Activated T-cell treated with anti-CD3 and anti-CD28 coated beads for 1 hour (primary cell): ENCODE measurements around the gene SERPIND1.
"Not testable (repeated sequence)": the region's sequence is repeated elsewhere in the genome, so short reads cannot be mapped to it uniquely, and the experiment has no call there.

Experiments
- DNase-seq: peaks from one replicate; pipeline ENCODE4 v3.0.0-alpha.2; 2020; ENCODE audit warnings: low read depth

The SERPIND1 gene

DNA sequence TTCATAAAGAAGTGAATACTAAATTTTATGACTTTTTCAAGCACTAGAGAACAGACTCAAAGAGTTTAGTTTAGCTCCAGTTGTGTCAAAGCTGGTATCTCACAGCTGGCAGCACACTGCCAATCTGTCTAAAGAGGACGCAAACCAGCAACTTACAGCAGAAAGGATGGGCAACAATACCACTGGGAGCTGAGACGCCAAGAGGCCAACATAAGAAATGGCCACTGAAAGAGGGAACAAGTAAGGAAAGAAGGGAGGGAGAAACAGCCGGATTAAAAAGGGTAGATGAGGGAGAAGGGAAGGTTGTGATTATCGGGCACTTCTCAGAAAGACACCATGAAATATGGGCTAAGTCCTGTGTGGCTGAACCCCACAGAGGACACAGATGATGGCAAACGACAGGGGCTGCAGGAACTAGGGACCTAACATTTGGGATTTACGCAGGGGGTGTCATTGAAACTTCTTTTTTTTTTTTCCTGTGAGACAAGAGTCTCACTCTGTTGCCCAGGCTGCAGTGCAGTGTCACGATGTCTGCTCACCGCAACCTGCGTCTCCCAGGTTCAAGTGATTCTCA, 41.7 kb downstream of the SERPIND1 start:
- no peak for DNase-seq

DNA sequence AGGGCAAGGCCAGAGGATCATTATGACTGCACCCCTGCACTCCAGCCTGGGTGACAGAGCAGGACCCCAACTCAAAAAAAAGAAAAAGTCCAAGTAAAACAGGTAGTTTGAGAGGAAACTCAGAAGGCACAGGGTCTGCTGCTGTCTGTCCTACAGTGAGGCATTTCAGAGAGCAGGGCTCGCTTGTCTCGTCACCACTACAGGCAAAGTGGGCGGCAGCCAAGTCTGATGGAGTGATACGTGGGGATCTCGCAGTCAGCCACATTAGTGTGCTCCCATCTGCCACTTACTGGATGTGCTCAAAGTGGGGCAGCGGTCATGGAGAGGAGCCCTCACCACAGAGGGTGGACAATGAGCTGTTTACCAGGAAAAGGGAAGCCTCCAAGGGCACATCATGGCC, 42.6 kb downstream of the SERPIND1 start:
- DNase-seq, result no peak

DNA sequence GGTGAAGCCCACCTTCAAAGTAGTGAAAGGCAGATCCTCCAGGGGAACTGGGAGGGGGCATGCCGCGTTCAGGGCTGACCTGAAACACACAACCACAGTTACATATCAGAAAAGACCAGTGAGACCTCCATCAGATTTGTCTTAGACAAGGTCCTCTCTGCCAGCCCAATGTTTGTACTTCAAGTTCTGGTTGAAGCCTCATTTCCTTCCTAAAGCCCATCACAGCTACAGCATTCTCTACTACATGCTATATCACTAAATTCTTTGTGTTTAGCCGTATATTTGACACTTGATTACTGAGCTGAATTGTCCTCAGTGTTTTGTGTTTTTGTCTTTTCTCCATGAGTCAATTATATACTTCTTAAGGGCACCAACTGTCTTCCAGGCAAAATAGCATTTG, 44.6 kb downstream of the SERPIND1 start:
- no peak for DNase-seq

- no peak for DNase-seq
Measured at GRCh38 chr22:20819471-20819870, 45.6 kb downstream of the SERPIND1 start.

GRCh38 chr22:20821717-20822239, 47.9 kb downstream of the SERPIND1 start:
- not testable (repeated sequence) for DNase-seq

- DNase-seq, result no peak
Measured at GRCh38 chr22:20822240-20822639, 48.3 kb downstream of the SERPIND1 start.

DNA sequence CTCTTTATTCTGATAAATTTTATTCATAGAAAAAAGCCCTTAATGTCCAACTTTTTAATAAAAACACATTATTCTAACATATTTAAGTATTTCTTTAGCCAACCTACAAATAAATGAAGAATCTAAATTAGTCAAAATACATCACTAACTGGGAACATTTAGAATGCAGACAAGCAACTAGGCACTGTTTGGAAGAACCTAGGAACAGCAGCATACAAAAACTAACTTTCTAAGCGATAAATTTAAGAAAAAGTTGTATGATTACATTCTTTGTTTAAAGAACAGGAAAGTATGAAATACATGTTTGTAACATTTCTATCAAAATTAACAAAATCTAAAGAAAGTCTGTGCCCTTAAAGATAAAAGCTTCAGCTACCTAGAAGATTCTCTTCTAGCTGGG, 49.4 kb downstream of the SERPIND1 start:
- DNase-seq, result no peak

- not testable (repeated sequence) for DNase-seq
Measured at GRCh38 chr22:20825216-20825615, 51.3 kb downstream of the SERPIND1 start.

GRCh38 chr22:20825624-20826023, 51.7 kb downstream of the SERPIND1 start:
- no peak for DNase-seq

GRCh38 chr22:20826373-20827152, 52.6 kb downstream of the SERPIND1 start:
- not testable (repeated sequence) for DNase-seq

GRCh38 chr22:20829491-20830134, 55.7 kb downstream of the SERPIND1 start:
- DNase-seq, result no peak

GRCh38 chr22:20833225-20833665, 59.3 kb downstream of the SERPIND1 start:
- no peak for DNase-seq

- DNase-seq, result no peak
Measured at GRCh38 chr22:20834206-20834605, 60.3 kb downstream of the SERPIND1 start.

DNA sequence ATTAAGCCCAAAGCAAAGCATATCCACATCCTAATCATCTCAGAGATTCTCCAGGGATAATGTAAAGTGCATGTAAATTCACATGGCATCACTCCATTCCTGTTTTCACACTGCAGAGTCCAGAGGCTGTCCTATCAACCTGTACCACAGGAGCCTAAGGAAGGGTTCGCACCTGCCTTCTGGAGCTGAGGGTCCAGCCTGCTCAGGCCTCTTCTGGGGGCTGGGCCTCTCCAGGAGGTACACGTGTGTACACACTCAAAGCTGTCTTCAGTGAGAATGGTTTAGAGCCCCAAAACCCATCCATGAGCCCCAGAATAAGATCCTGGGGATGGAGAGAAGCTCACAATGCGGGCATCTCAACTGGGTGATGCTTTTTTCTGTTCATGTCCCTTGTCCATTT, 60.8 kb downstream of the SERPIND1 start:
- no peak for DNase-seq
